ENCODE results near the gene SKI. TPM values are rescaled to one million over a fixed set of nuclear protein-coding genes. Genes with fewer than 3 reads are reported as not detected.

The SKI gene
- total and polyA plus RNA-seq, 9 of the 15 experiments (the other 6 are each of a cell fraction or from before 2014, with no cell fraction given) = 0.10 to 60.5 (median 4.6) TPM

DNA sequence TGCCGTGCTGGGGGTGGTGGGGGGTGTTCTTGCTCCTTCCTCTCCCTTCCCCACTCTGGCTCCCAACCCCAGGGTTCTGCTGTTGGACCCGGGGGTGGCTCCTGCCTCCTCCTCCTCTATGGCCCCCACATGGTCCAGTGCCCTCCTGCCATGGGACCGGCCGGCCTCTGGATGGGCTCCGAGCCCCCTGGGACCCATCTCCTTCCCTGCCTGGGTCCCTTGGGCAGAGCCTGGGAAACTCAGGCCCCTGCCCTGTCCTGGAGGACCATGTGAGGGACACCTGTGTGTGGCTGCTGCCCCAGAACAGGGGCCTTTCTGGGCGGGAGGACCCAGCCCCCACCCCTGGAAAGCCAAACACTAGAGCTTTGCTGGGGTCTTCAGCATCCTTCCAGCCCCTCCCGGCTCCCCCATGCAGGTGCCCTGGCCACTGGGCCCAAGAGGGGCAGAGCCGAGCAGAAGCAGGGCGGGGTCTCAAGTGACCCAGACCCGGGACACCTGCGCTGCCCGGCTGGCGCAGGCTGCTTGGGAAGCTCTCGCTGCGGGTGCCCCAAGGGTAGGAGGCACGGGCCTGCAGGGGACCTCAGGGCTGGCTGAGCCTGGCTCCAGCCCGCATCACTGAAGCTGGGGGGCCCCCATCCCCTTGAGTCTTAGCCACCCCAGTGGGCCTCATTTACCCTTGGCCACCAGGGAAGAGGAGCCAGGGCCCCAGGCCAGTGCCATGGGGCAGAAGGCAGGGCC, 31.0 kb upstream of the SKI start:
- no peak for TF ChIP-seq ZNF75A (CRISPR knock-in tag; IDR thresholded peaks at IDR 0.05)
- TF ChIP-seq GATAD2B (IDR thresholded peaks at IDR 0.05; ENCODE audit: borderline replicate concordance) = no peak
- 0 out of 2 replicates have a peak, but pooled peaks have one; percentile 4 for TF ChIP-seq ATF1 (CRISPR knock-in tag; IDR thresholded peaks at IDR 0.05)
- no peak for TF ChIP-seq ATF1 (tag; IDR thresholded peaks at IDR 0.05)
- peak; percentile 35; the same call in 1 of the 2 replicates for TF ChIP-seq POLR2G (IDR thresholded peaks at IDR 0.05; ENCODE audit: low read depth, low read length)
- peak; percentile 51; the same call in 1 of the 2 replicates for TF ChIP-seq RBFOX2 (IDR thresholded peaks at IDR 0.05; ENCODE audit: low read depth, low read length)
- TF ChIP-seq GATAD2A (IDR thresholded peaks at IDR 0.05) = no peak
- H3K27ac ChIP-seq (ENCODE audit: extremely low read depth, low read depth, low read length) = peak overlapping the region; percentile 77
- ChIA-PET POLR2A (no interaction called here), CTCF (ENCODE audit: low intra/inter-chr PET ratio) (interaction anchor here (3.6 kb wide), 1 partner anchor 185 kb away, joined by 44 read pairs; no protein-coding TSS in a partner anchor)
- H3K9ac ChIP-seq (ENCODE audit: insufficient read depth in 1 of 2, low read depth in 2 of 2, low read length in 2 of 2) = peak overlapping the region; percentile 78 to 91
- H2AFZ ChIP-seq (ENCODE audit: low read depth, low read length) = peak overlapping the region; percentile 90
- DNase-seq (ENCODE audit: extremely low read depth in 1 of 4, low spot score in 3 of 4) = no peak
- no peaks in the 10 kb centered on the region for H4K20me1 ChIP-seq (replicated peaks; ENCODE audit: control insufficient read depth, insufficient read depth, low read length)
- in situ Hi-C loops (cut with MboI) (loop anchor here (5.0 to 25.0 kb wide), 3 partner anchors 35 to 340 kb away; partner anchors contain the start of genes HES5 and PANK4), intact Hi-C loops (cut with micrococcal nuclease) (loop anchor here (5.0 to 10.0 kb wide), 2 partner anchors 120 to 348 kb away; no protein-coding TSS in a partner anchor)
- H3K9me3 ChIP-seq (replicated peaks; ENCODE audit: control insufficient read depth, insufficient read depth, low read depth, low read length) = no peaks in the 10 kb centered on the region
- H3K79me2 ChIP-seq (ENCODE audit: control insufficient read depth, insufficient read depth, low read length) = peaks cover 46% of the 10 kb centered on the region
- no peak overlapping the region for H3K4me3 ChIP-seq
- peaks cover 12% of the 10 kb centered on the region; the same call in 1 of the 3 replicates for H3K36me3 ChIP-seq (ENCODE audit: control insufficient read depth, insufficient read depth, low read length)
- no peak for ATAC-seq
- peak overlapping the region; percentile 94 for H3K4me2 ChIP-seq (ENCODE audit: insufficient read depth, low read length)
- H3K27me3 ChIP-seq (ENCODE audit: control insufficient read depth in 2 of 2, insufficient read depth in 2 of 2, low read length in 2 of 2) = no peaks in the 10 kb centered on the region
- no peaks in the 10 kb centered on the region for H3K9me1 ChIP-seq (ENCODE audit: control insufficient read depth, insufficient read depth, low read length)
- WGBS (ENCODE audit: insufficient coverage, low coverage, missing lambda C conversion rate) = 83% methylated on average over 16 of the region's 17 CpGs
- peaks cover 36 to 80% of the 10 kb centered on the region in 2 experiments for H3K4me1 ChIP-seq (replicated peaks in 1 of 2; ENCODE audit: control insufficient read depth in 2 of 2, insufficient read depth in 2 of 2, low read length in 2 of 2)
- BruUV-seq (replicated peaks) = no TSS peak
- FAIRE-seq = no peak

Measured in K562 (cell line).